ENCODE measurements around the gene TRPM3. TPM values are rescaled to one million over a fixed set of nuclear protein-coding genes. Genes with fewer than 3 reads are reported as not detected.

TRPM3 gene
- total and polyA plus RNA-seq, 4 donors = 0.07 to 0.89 (median 0.67) TPM

- Histone ChIP-seq H3K36me3 (ENCODE audit: control insufficient read depth in 4 of 4, insufficient read depth in 3 of 4, low read depth in 1 of 4, low read length in 3 of 4) (no peaks in the 10 kb centered on the region), H3K9ac (ENCODE audit: low read depth in 1 of 2, low read length in 2 of 2) (peak overlapping the region in 1 of 2 donors; percentile 94), H3K27ac (ENCODE audit: low read depth in 1 of 2, low read length in 2 of 2) (peak overlapping the region; percentile 94 to 96), H3K9me3 (ENCODE audit: control insufficient read depth in 4 of 4, low read length in 3 of 4) (no peaks in the 10 kb centered on the region), H3K4me3 (ENCODE audit: low read depth in 1 of 3, low read length in 3 of 3) (no peak overlapping the region), H3K27me3 (ENCODE audit: control insufficient read depth in 4 of 4, insufficient read depth in 4 of 4, low read length in 3 of 4) (no peaks in the 10 kb centered on the region), H3K4me1 (ENCODE audit: control insufficient read depth in 4 of 4, insufficient read depth in 4 of 4, low read length in 3 of 4) (peaks cover 10 to 47% (median 19%) of the 10 kb centered on the region in 4 donors)
- TF ChIP-seq YY1 (IDR thresholded peaks at IDR 0.05) = no peak
- no peak for TF ChIP-seq MAX (IDR thresholded peaks at IDR 0.05)
- TF ChIP-seq TAF1 (conservative IDR thresholded peaks at IDR 0.05) = no peak
- TF ChIP-seq CTCF (IDR thresholded peaks at IDR 0.05; ENCODE audit: low read depth, low read length, missing input control) = no peak
- no peak for TF ChIP-seq REST (IDR thresholded peaks at IDR 0.05)
- TF ChIP-seq FOXA1 (IDR thresholded peaks at IDR 0.05) = no peak
- TF ChIP-seq RAD21 (IDR thresholded peaks at IDR 0.05) = no peak
- TF ChIP-seq HNF4A (conservative IDR thresholded peaks at IDR 0.05) = no peak
- no peak for TF ChIP-seq JUND (IDR thresholded peaks at IDR 0.05)
- TF ChIP-seq HNF4G (IDR thresholded peaks at IDR 0.05) = no peak
- TF ChIP-seq GABPA (IDR thresholded peaks at IDR 0.05 in 1 of 2, conservative IDR thresholded peaks at IDR 0.05 in 1 of 2) = no peak
- TF ChIP-seq FOXA2 (IDR thresholded peaks at IDR 0.05) = no peak
- no peak for TF ChIP-seq ATF3 (IDR thresholded peaks at IDR 0.05)
- TF ChIP-seq EGR1 (IDR thresholded peaks at IDR 0.05; ENCODE audit: low read depth in 2 of 2) = no peak
- TF ChIP-seq ZBTB33 (IDR thresholded peaks at IDR 0.05) = no peak
- no peak for TF ChIP-seq RXRA (IDR thresholded peaks at IDR 0.05)
- TF ChIP-seq NR2F2 (IDR thresholded peaks at IDR 0.05) = no peak
- no peak for TF ChIP-seq SP1 (IDR thresholded peaks at IDR 0.05)
- WGBS = 93% methylated on average over 1 of the region's 1 CpG
- DNase-seq (ENCODE audit: low spot score) = no peak
Measured at GRCh38 chr9:70481471-70481870, 640.0 kb downstream of the TRPM3 start.

All from liver (tissue), 9 donors.